ENCODE measurements around the gene CD4.
A peak's percentile ranks its signal among the peaks of the same experiment; 100 is the strongest.

Gene CD4

GRCh38 chr12:6842075-6842474, 52.7 kb downstream of the CD4 start:
- Mint-ChIP-seq H3K4me3 (no peak overlapping the region), H3K27ac (no peak overlapping the region), H3K27me3 (peaks cover 6% of the 10 kb centered on the region), H3K36me3 (no peaks in the 10 kb centered on the region), H3K4me1 (peaks cover 18% of the 10 kb centered on the region), H3K9me3 (no peaks in the 10 kb centered on the region)
- DNase-seq (ENCODE audit: low spot score in 2 of 2) (no peak), ATAC-seq (ENCODE audit: low read depth) (no peak)

DNA sequence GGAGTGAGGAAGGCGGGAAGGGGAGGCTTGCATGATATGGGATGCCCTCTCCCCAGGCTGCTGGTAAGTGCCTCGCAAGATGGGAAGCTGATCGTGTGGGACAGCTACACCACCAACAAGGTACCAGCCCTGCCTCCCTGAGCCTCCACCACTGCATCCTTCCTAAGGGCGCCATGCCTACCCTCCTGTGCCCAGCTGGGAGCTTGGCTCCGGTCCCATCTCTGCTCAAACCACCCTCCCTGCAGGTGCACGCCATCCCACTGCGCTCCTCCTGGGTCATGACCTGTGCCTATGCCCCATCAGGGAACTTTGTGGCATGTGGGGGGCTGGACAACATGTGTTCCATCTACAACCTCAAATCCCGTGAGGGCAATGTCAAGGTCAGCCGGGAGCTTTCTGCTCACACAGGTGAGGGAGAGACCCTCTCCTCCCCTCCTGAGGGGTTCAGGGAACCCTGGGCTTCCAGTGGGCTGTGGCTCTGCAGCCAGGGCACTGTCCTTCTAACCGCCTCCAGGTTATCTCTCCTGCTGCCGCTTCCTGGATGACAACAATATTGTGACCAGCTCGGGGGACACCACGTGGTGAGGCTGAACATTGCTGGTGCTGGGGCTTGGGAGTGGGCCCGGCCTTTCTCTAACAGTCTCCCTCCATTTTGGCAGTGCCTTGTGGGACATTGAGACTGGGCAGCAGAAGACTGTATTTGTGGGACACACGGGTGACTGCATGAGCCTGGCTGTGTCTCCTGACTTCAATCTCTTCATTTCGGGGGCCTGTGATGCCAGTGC, 54.0 kb downstream of the CD4 start:
- H3K9me3 Mint-ChIP-seq: no peaks in the 10 kb centered on the region
- H3K4me3 Mint-ChIP-seq: no peak overlapping the region
- peaks cover 6% of the 10 kb centered on the region for H3K27me3 Mint-ChIP-seq
- H3K4me1 Mint-ChIP-seq: peaks cover 18% of the 10 kb centered on the region
- no peak overlapping the region for H3K27ac Mint-ChIP-seq
- ATAC-seq (ENCODE audit: low read depth): no peak
- no peaks in the 10 kb centered on the region for H3K36me3 Mint-ChIP-seq
- no peak for DNase-seq (ENCODE audit: low spot score in 2 of 2)

DNA sequence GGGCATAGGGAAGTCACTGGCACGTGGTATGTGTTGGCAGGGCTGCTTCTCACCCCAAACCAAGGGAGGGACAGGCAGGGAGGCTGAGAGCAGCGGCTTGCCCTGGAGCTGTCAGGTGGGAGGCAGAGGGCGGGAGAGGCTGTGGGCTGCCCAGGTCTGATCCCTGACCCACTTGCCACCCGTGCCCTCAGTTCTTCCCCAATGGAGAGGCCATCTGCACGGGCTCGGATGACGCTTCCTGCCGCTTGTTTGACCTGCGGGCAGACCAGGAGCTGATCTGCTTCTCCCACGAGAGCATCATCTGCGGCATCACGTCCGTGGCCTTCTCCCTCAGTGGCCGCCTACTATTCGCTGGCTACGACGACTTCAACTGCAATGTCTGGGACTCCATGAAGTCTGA, 56.1 kb downstream of the CD4 start:
- Mint-ChIP-seq H3K27me3 (peaks cover 6% of the 10 kb centered on the region), H3K36me3 (no peaks in the 10 kb centered on the region), H3K27ac (no peak overlapping the region), H3K4me1 (peaks cover 10% of the 10 kb centered on the region), H3K9me3 (no peaks in the 10 kb centered on the region), H3K4me3 (no peak overlapping the region)
- no peak for DNase-seq (ENCODE audit: low spot score in 2 of 2)
- no peak for ATAC-seq (ENCODE audit: low read depth)

DNA sequence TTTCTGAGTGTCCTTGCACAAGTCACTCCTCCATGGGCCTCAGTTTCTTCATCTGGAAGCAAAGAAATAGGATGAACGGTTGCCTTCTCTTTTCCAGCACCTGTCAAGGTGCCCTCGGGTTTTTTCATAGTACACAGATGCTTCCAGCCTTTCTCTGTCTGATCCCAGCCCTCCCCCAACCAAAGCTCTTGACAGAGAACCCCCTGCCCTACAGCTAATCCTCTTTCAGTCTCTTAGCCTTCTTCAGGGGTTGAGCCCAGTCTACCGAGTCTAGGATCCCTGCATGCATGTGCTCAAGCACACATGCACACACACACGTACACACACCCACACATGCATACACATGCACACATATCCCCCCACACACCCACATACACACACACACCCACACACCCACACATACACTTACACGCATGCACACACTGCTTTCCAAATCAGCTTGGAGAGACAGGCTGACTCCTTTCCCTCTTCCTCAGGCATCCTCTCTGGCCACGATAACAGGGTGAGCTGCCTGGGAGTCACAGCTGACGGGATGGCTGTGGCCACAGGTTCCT, 57.1 kb downstream of the CD4 start:
- Mint-ChIP-seq H3K36me3 (no peaks in the 10 kb centered on the region), H3K4me1 (peaks cover 13% of the 10 kb centered on the region), H3K27ac (no peak overlapping the region), H3K9me3 (no peaks in the 10 kb centered on the region), H3K27me3 (peaks cover 6% of the 10 kb centered on the region), H3K4me3 (no peak overlapping the region)
- no peak for ATAC-seq (ENCODE audit: low read depth)
- DNase-seq (ENCODE audit: low spot score in 2 of 2): no peak

DNA sequence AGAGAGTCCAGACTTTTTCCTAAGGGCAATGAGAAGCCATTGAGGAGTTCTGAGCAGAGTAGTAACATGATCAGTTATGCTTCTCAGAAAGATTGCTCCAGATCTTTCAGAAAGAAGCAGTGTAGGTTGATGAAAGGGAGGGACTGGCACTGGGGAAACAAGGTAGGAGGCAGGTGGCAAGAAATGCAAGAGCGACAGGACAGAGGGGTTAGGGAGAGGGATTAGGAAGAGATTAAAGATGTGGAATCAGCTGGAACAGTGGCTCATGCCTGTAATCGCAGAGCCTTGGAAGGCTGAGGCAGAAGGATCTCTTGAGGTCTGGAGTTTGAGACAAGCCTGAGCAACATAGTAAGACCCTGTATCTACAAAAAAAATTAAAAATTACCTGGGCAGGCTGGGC, 58.3 kb downstream of the CD4 start:
- H3K36me3 Mint-ChIP-seq: no peaks in the 10 kb centered on the region
- H3K27me3 Mint-ChIP-seq: peaks cover 6% of the 10 kb centered on the region
- no peak for DNase-seq (ENCODE audit: low spot score in 2 of 2)
- ATAC-seq (ENCODE audit: low read depth): no peak
- no peak overlapping the region for H3K4me3 Mint-ChIP-seq
- no peaks in the 10 kb centered on the region for H3K9me3 Mint-ChIP-seq
- H3K4me1 Mint-ChIP-seq: peaks cover 13% of the 10 kb centered on the region
- H3K27ac Mint-ChIP-seq: no peak overlapping the region

DNA sequence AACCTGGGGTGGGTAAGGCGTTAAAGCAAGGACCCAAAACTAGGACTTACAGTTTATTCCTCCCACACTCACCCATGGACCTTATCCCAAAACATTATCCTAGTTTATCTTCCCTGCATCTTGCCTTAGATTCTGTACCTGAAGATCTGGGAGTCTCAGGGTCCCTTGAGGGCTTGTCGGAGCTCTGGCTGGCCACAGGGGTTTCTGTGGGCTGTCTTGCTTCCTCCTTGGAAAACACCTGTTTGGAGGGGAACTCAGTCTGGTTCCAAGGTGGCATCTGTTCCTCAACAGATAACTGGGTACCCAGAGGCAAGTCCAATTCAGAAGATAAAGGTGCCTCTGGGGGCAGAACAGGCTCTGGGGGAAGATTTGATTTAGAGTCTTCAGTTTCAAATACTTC, 60.1 kb downstream of the CD4 start:
- Mint-ChIP-seq H3K4me3 (no peak overlapping the region), H3K4me1 (peaks cover 18% of the 10 kb centered on the region), H3K36me3 (peaks cover 3% of the 10 kb centered on the region), H3K9me3 (no peaks in the 10 kb centered on the region), H3K27me3 (no peaks in the 10 kb centered on the region), H3K27ac (no peak overlapping the region)
- DNase-seq (ENCODE audit: low spot score in 2 of 2) (no peak), ATAC-seq (ENCODE audit: low read depth) (no peak)

DNA sequence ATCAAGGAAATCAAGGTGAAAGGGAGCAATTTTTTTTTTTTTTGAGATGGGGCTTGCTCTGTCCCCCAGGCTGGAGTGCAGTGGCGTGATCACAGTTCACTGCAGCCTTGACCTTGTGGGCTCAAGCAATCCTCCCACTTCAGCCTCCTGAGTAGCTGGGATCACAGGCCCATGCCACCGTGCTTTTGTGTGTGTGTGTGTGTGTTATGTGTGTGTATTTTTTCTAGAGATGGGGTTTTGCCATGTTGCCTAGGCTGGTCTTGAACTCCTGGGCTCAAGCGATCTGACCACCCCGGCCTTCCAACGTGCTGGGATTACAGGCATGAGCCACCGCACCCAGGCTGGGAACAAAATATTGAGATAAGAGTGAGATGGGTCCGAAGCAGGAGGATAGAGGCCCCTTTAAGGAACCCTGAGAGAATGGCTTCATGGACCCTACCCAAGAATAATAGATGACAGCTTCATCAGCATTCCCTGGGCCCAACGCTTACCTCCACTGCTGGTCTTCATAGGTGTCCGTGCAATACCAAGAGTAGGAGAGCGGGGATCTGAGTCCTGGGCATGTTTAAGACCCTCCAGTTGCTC, 60.7 kb downstream of the CD4 start:
- peaks cover 18% of the 10 kb centered on the region for H3K4me1 Mint-ChIP-seq
- DNase-seq (ENCODE audit: low spot score in 2 of 2): no peak
- no peaks in the 10 kb centered on the region for H3K27me3 Mint-ChIP-seq
- H3K36me3 Mint-ChIP-seq: peaks cover 3% of the 10 kb centered on the region
- ATAC-seq (ENCODE audit: low read depth): no peak
- no peak overlapping the region for H3K4me3 Mint-ChIP-seq
- H3K27ac Mint-ChIP-seq: peak overlapping the region; percentile 52
- no peaks in the 10 kb centered on the region for H3K9me3 Mint-ChIP-seq

DNA sequence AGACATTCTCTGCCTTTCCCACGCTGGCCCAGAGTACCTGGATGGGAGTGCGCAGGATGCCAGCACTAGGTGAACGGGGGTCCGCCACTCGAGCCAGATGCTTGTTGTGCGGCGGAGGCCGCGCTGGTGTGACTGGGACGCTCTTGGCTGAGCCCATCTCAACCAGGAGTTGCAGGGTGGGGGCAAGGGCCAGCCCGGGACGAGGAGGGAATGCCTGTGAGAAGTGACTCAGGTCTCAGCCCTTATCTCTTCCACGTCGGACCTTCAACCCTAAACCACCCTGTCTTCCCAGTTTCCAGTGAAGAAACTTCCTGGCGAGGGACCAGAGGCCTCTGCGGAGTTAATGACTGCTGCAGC, 61.4 kb downstream of the CD4 start:
- H3K27ac Mint-ChIP-seq: peak overlapping the region; percentile 84
- ATAC-seq (ENCODE audit: low read depth): no peak
- H3K27me3 Mint-ChIP-seq: no peaks in the 10 kb centered on the region
- no peak overlapping the region for H3K4me3 Mint-ChIP-seq
- no peaks in the 10 kb centered on the region for H3K9me3 Mint-ChIP-seq
- H3K4me1 Mint-ChIP-seq: peaks cover 18% of the 10 kb centered on the region
- no peak for DNase-seq (ENCODE audit: low spot score in 2 of 2)
- peaks cover 4% of the 10 kb centered on the region for H3K36me3 Mint-ChIP-seq

DNA sequence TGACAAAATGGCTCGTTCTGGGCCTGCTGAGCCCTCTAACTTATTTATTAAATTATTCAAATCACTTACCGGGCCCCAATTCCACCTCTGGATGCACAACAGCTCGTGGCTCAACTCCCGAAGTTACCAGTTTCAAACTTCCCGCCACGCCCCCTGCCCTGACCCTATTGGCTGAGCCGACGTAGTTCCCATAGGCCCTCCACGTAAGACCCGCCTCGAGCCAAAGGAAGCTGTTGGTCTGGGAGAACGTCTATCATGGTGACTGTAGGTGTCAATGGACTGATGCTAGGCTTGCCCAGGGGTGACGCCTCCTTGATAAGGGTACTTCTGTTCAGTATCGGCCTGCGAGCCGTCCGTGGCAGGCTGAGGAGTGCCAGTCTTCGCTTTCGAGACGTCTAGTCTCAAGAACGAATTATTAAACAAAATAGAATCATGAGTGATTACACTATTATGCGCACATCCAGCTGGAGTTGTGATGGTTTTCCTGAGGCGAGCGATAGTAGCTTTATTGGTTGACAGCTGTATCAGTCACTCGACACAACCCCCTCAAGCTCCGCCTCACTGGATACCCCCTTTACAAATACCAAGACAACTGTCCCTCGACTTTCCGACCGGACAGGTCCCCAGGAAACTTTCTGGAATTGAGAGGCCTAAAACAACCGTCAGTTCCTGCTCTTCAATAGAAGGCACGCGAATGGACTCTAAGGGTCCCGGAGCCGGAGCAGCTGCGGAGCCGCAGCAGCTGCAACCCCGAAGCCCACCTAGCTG, 62.0 kb downstream of the CD4 start, which contains the start of gene CDCA3:
Gene CDCA3, minus strand, starts transcription at position 134 of the 768 bp plus-strand sequence. CDS start 334 bp downstream, outside the sequence.
- Mint-ChIP-seq H3K27ac (peak within 1 kb of the TSS; percentile 84), H3K36me3 (peaks cover 8% of the 10 kb centered on the region), H3K27me3 (no peaks in the 10 kb centered on the region)

GRCh38 chr12:6851921-6852650, 62.8 kb downstream of the CD4 start, which contains the start of gene USP5:
Gene USP5 (plus strand): TSS chr12:6852150. CDS start chr12:6852180, 30 bp downstream.
- no peaks in the 10 kb centered on the region for H3K9me3 Mint-ChIP-seq
- ATAC-seq (ENCODE audit: low read depth): peak; percentile 76
- peak within 1 kb of the TSS; percentile 84 for H3K27ac Mint-ChIP-seq
- DNase-seq (ENCODE audit: low spot score in 2 of 2): peak; percentile 92 to 96
- H3K4me1 Mint-ChIP-seq: peaks cover 20% of the 10 kb centered on the region
- no peaks in the 10 kb centered on the region for H3K27me3 Mint-ChIP-seq
- H3K4me3 Mint-ChIP-seq: peak within 1 kb of the TSS; percentile 90
- peaks cover 8% of the 10 kb centered on the region for H3K36me3 Mint-ChIP-seq

More for the DNA sequence above, 62.0 kb downstream of the CD4 start, which contains the start of gene CDCA3:
- ATAC-seq (ENCODE audit: low read depth) (peak; percentile 54), DNase-seq (ENCODE audit: low spot score in 2 of 2) (peak; percentile 85 to 90)
- H3K4me1 Mint-ChIP-seq: peaks cover 20% of the 10 kb centered on the region
- peak within 1 kb of the TSS; percentile 90 for H3K4me3 Mint-ChIP-seq
- no peaks in the 10 kb centered on the region for H3K9me3 Mint-ChIP-seq

DNA sequence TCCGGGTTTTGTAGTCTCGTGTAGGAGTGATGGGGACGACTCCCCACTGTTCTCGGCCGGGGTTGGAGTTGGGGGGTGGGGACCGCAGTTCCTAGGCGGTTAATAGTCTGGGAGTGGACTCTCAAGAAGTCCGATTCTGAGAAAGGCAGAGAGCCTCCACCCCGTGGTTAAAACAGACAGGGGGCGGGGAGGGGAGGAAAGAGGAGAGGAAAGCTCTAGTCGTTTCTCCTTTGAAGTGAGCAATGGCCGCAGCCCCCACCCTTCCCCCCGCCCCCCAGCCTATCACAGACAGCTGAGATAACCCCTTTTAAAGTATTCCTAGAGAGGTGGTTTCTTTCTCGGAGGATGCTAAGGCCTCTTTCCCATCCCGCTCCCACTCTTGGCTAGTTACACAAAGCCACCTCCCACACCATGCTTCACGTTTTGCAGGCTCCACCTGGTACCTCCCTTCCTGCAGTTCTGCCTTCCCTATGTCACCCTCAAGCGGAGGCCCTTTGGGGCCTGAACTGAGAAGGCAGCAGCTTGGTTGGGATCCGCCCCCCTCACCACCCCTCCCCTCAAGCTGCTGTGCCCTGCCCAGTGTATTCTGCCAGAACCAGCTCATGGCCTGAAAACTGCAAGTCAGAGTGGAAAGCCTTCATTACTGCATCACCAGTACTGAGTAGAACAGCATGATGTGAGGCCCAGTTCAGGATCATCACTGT, 63.5 kb downstream of the CD4 start:
- Mint-ChIP-seq H3K36me3 (peaks cover 14% of the 10 kb centered on the region), H3K9me3 (no peaks in the 10 kb centered on the region), H3K27ac (peak overlapping the region; percentile 84), H3K4me1 (peaks cover 20% of the 10 kb centered on the region), H3K27me3 (no peaks in the 10 kb centered on the region), H3K4me3 (peak overlapping the region; percentile 90)
- DNase-seq (ENCODE audit: low spot score in 2 of 2) (no peak), ATAC-seq (ENCODE audit: low read depth) (no peak)

DNA sequence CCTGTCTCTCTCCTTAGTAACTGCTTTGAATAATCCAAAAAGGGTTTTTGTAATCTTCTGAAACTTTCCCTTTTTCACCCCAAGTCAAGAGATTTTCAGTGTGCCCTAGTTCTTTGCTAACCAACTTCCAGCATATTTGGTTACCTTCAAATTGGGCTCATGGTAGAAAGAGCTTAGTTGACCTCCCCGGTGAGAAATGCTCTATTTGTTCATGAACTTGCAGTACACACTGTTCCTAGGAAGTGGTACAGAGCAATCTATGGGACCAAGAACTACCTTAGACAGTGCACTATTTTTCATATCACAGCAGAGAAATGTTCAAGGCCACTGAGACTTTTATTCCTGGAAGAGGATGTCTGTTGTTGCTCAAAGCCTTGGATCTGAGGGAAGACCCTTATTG, 64.3 kb downstream of the CD4 start:
- peak overlapping the region; percentile 50 for H3K4me3 Mint-ChIP-seq
- H3K9me3 Mint-ChIP-seq: no peaks in the 10 kb centered on the region
- H3K27me3 Mint-ChIP-seq: no peaks in the 10 kb centered on the region
- H3K36me3 Mint-ChIP-seq: peaks cover 16% of the 10 kb centered on the region
- DNase-seq (ENCODE audit: low spot score in 2 of 2) (no peak), ATAC-seq (ENCODE audit: low read depth) (no peak)
- H3K4me1 Mint-ChIP-seq: peaks cover 20% of the 10 kb centered on the region
- peak overlapping the region; percentile 37 for H3K27ac Mint-ChIP-seq

GRCh38 chr12:6854036-6854435, 64.7 kb downstream of the CD4 start:
- Mint-ChIP-seq H3K36me3 (peaks cover 16% of the 10 kb centered on the region), H3K27me3 (no peaks in the 10 kb centered on the region), H3K27ac (peak overlapping the region; percentile 37), H3K4me3 (no peak overlapping the region), H3K4me1 (peaks cover 20% of the 10 kb centered on the region), H3K9me3 (no peaks in the 10 kb centered on the region)
- DNase-seq (ENCODE audit: low spot score in 2 of 2): no peak
- ATAC-seq (ENCODE audit: low read depth): no peak
